Rectal smooth muscle tissue (tissue), 1 donor: ENCODE data around the gene MTCL3.

Experiments used
- H3K27ac ChIP-seq: one replicate; pipeline ENCODE4 v1.7.0; 2013; ENCODE audit warnings: low read depth, low read length, inconsistent platforms
- H3K27me3 ChIP-seq: one replicate; pipeline ENCODE4 v1.7.0; 2013; ENCODE audit warnings: low read length; ENCODE audit not compliant: control insufficient read depth, insufficient read depth
- H3K36me3 ChIP-seq: one replicate; pipeline ENCODE4 v1.7.0; 2013; ENCODE audit warnings: low read length; ENCODE audit not compliant: control insufficient read depth, insufficient read depth
- H3K4me1 ChIP-seq: one replicate; pipeline ENCODE4 v1.7.0; 2013; ENCODE audit warnings: low read length; ENCODE audit not compliant: control insufficient read depth, insufficient read depth
- H3K4me3 ChIP-seq: one replicate; pipeline ENCODE4 v1.7.0; 2013; ENCODE audit warnings: low read length
- H3K9ac ChIP-seq: one replicate; pipeline ENCODE4 v1.7.0; 2013; ENCODE audit warnings: low read length

Gene MTCL3

GRCh38 chr6:127513425-127513824 lies 5.7 kb downstream of the MTCL3 start:
- H3K27me3 ChIP-seq, result peaks cover 2% of the 10 kb centered on the region
- no peak overlapping the region for H3K9ac ChIP-seq
- no peak overlapping the region for H3K4me3 ChIP-seq
- H3K36me3 ChIP-seq, result no peaks in the 10 kb centered on the region
- H3K4me1 ChIP-seq, result peaks cover 3% of the 10 kb centered on the region
- no peak overlapping the region for H3K27ac ChIP-seq

- no peak overlapping the region for H3K9ac ChIP-seq
- H3K27ac ChIP-seq, result no peak overlapping the region
- H3K27me3 ChIP-seq, result no peaks in the 10 kb centered on the region
- no peaks in the 10 kb centered on the region for H3K36me3 ChIP-seq
- no peaks in the 10 kb centered on the region for H3K4me1 ChIP-seq
- H3K4me3 ChIP-seq, result no peak overlapping the region
Measured at GRCh38 chr6:127510876-127511275, 8.3 kb downstream of the MTCL3 start.

GRCh38 chr6:127506894-127507293 lies 12.2 kb downstream of the MTCL3 start:
- no peaks in the 10 kb centered on the region for H3K4me1 ChIP-seq
- no peak overlapping the region for H3K4me3 ChIP-seq
- no peaks in the 10 kb centered on the region for H3K27me3 ChIP-seq
- no peaks in the 10 kb centered on the region for H3K36me3 ChIP-seq
- H3K9ac ChIP-seq, result no peak overlapping the region
- H3K27ac ChIP-seq, result no peak overlapping the region

GRCh38 chr6:127503022-127503421 lies 16.1 kb downstream of the MTCL3 start:
- Histone ChIP-seq H3K27ac (no peak overlapping the region), H3K9ac (no peak overlapping the region), H3K4me1 (no peaks in the 10 kb centered on the region)

DNA sequence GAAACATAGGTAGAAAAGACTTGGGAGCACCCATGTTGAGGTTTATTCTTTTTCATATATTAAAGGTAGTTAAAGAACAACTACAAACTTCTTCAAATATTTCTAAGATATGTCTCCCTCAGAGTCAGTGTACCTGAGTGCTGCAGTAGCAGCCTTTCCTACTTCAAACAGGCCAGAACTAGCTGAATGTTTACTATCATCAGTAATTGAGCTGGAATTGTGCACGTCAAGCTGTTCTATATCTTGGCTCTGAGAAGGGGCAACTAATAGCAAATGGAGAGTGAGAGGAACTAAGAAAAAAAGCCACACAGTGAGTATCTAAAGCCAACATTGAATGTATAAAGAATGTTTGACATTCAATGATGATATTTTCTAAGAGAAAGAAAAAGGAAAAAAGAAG lies 21.7 kb downstream of the MTCL3 start:
- Histone ChIP-seq H3K27ac (no peak overlapping the region), H3K4me3 (no peak overlapping the region), H3K9ac (no peak overlapping the region), H3K4me1 (no peaks in the 10 kb centered on the region), H3K36me3 (no peaks in the 10 kb centered on the region), H3K27me3 (no peaks in the 10 kb centered on the region)

More at GRCh38 chr6:127503022-127503421, 16.1 kb downstream of the MTCL3 start:
- no peaks in the 10 kb centered on the region for H3K36me3 ChIP-seq
- H3K27me3 ChIP-seq, result no peaks in the 10 kb centered on the region
- H3K4me3 ChIP-seq, result no peak overlapping the region

- Histone ChIP-seq H3K36me3 (no peaks in the 10 kb centered on the region), H3K9ac (no peak overlapping the region), H3K4me1 (no peaks in the 10 kb centered on the region), H3K27ac (no peak overlapping the region), H3K4me3 (no peak overlapping the region), H3K27me3 (no peaks in the 10 kb centered on the region)
Measured at GRCh38 chr6:127496471-127496870, 22.7 kb downstream of the MTCL3 start.

DNA sequence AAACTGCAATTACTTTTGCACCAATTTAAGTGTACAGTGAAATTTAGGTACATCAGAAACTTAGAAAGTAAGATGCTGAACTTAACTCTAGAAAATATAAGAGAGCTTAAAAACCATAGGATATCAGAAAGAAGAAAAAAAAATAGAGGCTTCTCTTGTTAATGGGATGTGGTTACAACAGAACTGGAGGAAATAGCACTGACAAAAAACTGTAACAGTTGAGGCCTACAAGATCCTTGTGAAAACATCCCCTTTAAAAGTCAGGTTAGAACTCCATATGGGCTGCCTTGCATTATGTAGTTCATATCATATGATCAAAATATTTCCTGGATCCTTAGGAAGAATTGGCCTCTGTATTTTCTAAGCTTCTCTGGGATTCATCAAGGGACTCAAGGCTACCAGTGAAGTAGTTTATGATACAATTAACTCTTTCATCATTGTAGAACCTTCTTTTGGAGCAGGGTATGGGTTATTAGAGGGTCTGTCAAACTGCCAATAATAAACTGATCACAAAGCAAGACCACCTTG lies 24.8 kb downstream of the MTCL3 start:
- Histone ChIP-seq H3K36me3 (no peaks in the 10 kb centered on the region), H3K27me3 (no peaks in the 10 kb centered on the region), H3K27ac (no peak overlapping the region), H3K4me3 (no peak overlapping the region), H3K4me1 (no peaks in the 10 kb centered on the region), H3K9ac (no peak overlapping the region)

DNA sequence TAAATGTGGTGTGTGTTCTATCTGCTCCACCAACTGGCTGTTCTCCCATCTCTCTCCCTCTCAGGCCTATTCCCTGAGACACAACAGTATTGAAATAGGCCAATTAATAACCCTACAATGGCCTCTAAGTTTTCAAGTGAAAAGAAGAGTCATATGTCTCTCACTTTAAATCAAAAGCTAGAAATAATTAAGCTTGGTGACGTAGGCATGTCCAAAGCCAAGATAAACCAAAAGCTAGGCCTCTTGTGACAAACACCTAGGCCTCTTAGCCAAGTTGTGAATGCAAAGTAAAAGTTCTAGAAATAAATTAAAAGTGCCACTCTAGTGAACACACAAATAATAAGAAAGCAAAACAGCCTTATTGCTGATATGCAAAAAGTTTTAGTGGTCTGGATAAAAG lies 29.9 kb downstream of the MTCL3 start:
- Histone ChIP-seq H3K4me3 (no peak overlapping the region), H3K4me1 (no peaks in the 10 kb centered on the region)

DNA sequence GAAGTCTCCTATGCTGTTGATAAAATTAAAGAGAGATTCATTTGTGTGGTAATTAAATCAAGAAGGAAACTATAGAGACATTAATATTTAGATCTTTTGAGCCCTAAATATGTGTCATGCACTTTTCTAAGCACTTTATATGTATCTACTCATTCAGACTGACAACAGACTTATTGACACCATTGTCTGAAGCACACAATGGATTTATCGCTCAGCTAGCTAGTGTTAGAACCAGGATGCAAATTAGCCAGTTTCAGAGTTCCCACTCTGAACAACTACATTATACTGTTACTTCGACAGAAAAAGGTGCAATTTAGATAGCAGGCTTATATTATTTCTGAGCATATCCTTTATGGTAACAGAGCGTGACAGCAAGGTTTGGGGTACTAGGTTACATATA lies 32.2 kb downstream of the MTCL3 start:
- H3K4me1 ChIP-seq, result no peaks in the 10 kb centered on the region
- no peaks in the 10 kb centered on the region for H3K36me3 ChIP-seq
- H3K27me3 ChIP-seq, result no peaks in the 10 kb centered on the region
- H3K27ac ChIP-seq, result no peak overlapping the region
- H3K9ac ChIP-seq, result no peak overlapping the region
- H3K4me3 ChIP-seq, result no peak overlapping the region

More for the DNA sequence above, 29.9 kb downstream of the MTCL3 start:
- Histone ChIP-seq H3K27ac (no peak overlapping the region), H3K27me3 (no peaks in the 10 kb centered on the region), H3K36me3 (no peaks in the 10 kb centered on the region), H3K9ac (no peak overlapping the region)

DNA sequence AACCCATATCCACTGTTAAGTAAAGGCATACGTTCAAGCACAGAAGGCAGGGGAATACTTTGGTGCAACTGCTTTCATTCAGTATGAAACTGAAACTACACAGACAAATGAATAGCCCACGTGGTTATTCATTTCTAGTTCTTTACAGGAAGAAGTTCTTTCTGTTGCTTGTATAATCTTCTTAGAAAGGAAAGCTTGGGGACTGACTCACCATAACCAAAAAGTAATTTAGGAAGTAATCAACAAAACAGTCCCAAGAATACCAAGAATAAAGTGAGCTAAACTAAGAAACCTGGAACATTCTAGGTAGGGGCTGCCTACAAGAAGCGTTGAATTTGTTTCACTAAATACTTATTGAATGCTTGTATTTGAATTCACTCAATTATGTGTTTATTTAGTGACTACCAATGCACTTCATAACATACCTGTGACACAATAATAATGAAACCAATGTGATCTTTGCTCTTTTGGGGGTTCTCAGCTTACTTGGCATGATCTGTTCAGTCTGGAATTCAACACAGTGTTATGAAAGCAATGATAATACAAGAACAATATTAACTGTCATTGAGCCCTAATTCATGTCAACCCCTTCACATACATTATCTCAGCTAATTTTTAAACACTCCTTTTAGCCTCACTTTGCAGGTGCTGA lies 34.8 kb downstream of the MTCL3 start:
- H3K36me3 ChIP-seq, result no peaks in the 10 kb centered on the region
- peak overlapping the region; percentile 16 for H3K4me3 ChIP-seq
- no peaks in the 10 kb centered on the region for H3K4me1 ChIP-seq
- H3K27me3 ChIP-seq, result no peaks in the 10 kb centered on the region
- no peak overlapping the region for H3K9ac ChIP-seq
- H3K27ac ChIP-seq, result no peak overlapping the region

GRCh38 chr6:127483399-127484055 lies 35.6 kb downstream of the MTCL3 start:
- H3K36me3 ChIP-seq, result no peaks in the 10 kb centered on the region
- no peaks in the 10 kb centered on the region for H3K4me1 ChIP-seq
- no peak overlapping the region for H3K27ac ChIP-seq
- H3K9ac ChIP-seq, result no peak overlapping the region
- H3K4me3 ChIP-seq, result peak overlapping the region; percentile 16
- H3K27me3 ChIP-seq, result no peaks in the 10 kb centered on the region

- no peak overlapping the region for H3K9ac ChIP-seq
- no peaks in the 10 kb centered on the region for H3K4me1 ChIP-seq
- no peak overlapping the region for H3K4me3 ChIP-seq
- no peaks in the 10 kb centered on the region for H3K27me3 ChIP-seq
- H3K36me3 ChIP-seq, result no peaks in the 10 kb centered on the region
- H3K27ac ChIP-seq, result no peak overlapping the region
Measured at GRCh38 chr6:127482325-127482724, 36.8 kb downstream of the MTCL3 start.

- no peak overlapping the region for H3K4me3 ChIP-seq
- no peak overlapping the region for H3K9ac ChIP-seq
- no peaks in the 10 kb centered on the region for H3K4me1 ChIP-seq
- H3K27ac ChIP-seq, result no peak overlapping the region
- H3K36me3 ChIP-seq, result no peaks in the 10 kb centered on the region
- no peaks in the 10 kb centered on the region for H3K27me3 ChIP-seq
Measured at GRCh38 chr6:127481628-127482027, 37.5 kb downstream of the MTCL3 start.
